K562 (cell line): ENCODE results near the gene FAM120B. TPM values are rescaled to one million over a fixed set of nuclear protein-coding genes. Genes with fewer than 3 reads are reported as not detected.

Experiments used
- CHD7 ChIP-seq: fragments of 200-600 bp; sonication (generic); IDR thresholded peaks from one replicate; pipeline ENCODE4 v1.6.1; 2012; ENCODE audit warnings: mild to moderate bottlenecking, low read depth, low read length, inconsistent platforms
- HDAC8 ChIP-seq: fragments of 450-650 bp; IDR thresholded peaks from 2 replicates; pipeline ENCODE4 v1.6.1; 2016; ENCODE audit warnings: mild to moderate bottlenecking, missing genetic modification characterization, moderate library complexity, missing compliant biosample characterization
- IRF2 ChIP-seq: sonication (generic); formaldehyde crosslinking; IDR thresholded peaks from 2 replicates; pipeline ENCODE4 v1.8.1; 2022; ENCODE audit warnings: mild to moderate bottlenecking, missing genetic modification reagents
- MLLT1 ChIP-seq, 2 experiments: fragments of 450-650 bp; IDR thresholded peaks; 2 replicates each; pipeline ENCODE4 v1.6.1; 2016
- MTF1 ChIP-seq: fragments of 250-450 bp; sonication (Bioruptor Pico); IDR thresholded peaks from 2 replicates; pipeline ENCODE4 v1.9.0; 2021; ENCODE audit warnings: moderate library complexity, mild to moderate bottlenecking, inconsistent platforms, borderline replicate concordance
- NR3C1 ChIP-seq: sonication (generic); formaldehyde crosslinking; IDR thresholded peaks from 2 replicates; pipeline ENCODE4 v1.8.1; 2022; ENCODE audit warnings: missing genetic modification reagents
- PCBP2 ChIP-seq: fragments of 200-400 bp; formaldehyde crosslinking; IDR thresholded peaks from 2 replicates; pipeline ENCODE4 v1.6.1; 2018; ENCODE audit warnings: low read length, low read depth, mild to moderate bottlenecking, moderate library complexity; ENCODE audit not compliant: poor library complexity, severe bottlenecking
- PHF20 ChIP-seq: fragments of 450-650 bp; IDR thresholded peaks from 2 replicates; pipeline ENCODE4 v1.6.1; 2018; ENCODE audit not compliant: partially characterized antibody
- PHTF2 ChIP-seq: fragments of 250-450 bp; sonication (Bioruptor Pico); IDR thresholded peaks from 2 replicates; pipeline ENCODE4 v1.5.0; 2021; ENCODE audit warnings: mild to moderate bottlenecking
- ZNF140 ChIP-seq: fragments of 250-450 bp; sonication (Bioruptor Pico); IDR thresholded peaks from 2 replicates; pipeline ENCODE4 v1.8.0; 2021; ENCODE audit warnings: moderate library complexity, mild to moderate bottlenecking, inconsistent platforms
- ZNF212 ChIP-seq: fragments of 450-650 bp; formaldehyde crosslinking; IDR thresholded peaks from 2 replicates; pipeline ENCODE4 v1.4.0; 2020; ENCODE audit warnings: mild to moderate bottlenecking
- polyA plus RNA-seq, 8 experiments: library from polyadenylated mRNA; depleted of rRNA in 4 of 8; stranded (reverse) in 5 of 8; unstranded in 3 of 8; fragments of >200 nt; fragmentation: Nextera tagmentation in 2 of 8; fragmentation: Illumina TruSeq in 1 of 8; extraction: Ambion mirVana in 2 of 8; extraction: Trizol in 1 of 8; gene quantifications; 2 replicates each; pipeline versions ENCODE4 v1.2.1 to v1.2.3, GENCODE V29; 2011 to 2014; ENCODE audit warnings: inconsistent platforms in 1 of 8, missing spikeins in 1 of 8
- total RNA-seq, 7 experiments: library from RNA; depleted of rRNA in 6 of 7; stranded (reverse); fragments of >200 nt in 6 of 7; fragmentation: Illumina TruSeq in 2 of 7; extraction: Trizol in 2 of 7; gene quantifications; 2 replicates each; pipeline versions ENCODE4 v1.2.1 to v1.2.3, GENCODE V29; 2011 to 2021; ENCODE audit warnings: low replicate concordance in 1 of 7
- TF ChIP-seq, protein P1 (sequence below): sonication (generic); formaldehyde crosslinking; IDR thresholded peaks from 2 replicates; pipeline ENCODE4 v1.8.0; 2022; ENCODE audit warnings: mild to moderate bottlenecking, missing genetic modification reagents, borderline replicate concordance

The FAM120B gene
- total and polyA plus RNA-seq, 9 of the 15 experiments (the other 6 are each of a cell fraction or from before 2014, with no cell fraction given) = 3.5 to 22.6 (median 14.7) TPM

DNA sequence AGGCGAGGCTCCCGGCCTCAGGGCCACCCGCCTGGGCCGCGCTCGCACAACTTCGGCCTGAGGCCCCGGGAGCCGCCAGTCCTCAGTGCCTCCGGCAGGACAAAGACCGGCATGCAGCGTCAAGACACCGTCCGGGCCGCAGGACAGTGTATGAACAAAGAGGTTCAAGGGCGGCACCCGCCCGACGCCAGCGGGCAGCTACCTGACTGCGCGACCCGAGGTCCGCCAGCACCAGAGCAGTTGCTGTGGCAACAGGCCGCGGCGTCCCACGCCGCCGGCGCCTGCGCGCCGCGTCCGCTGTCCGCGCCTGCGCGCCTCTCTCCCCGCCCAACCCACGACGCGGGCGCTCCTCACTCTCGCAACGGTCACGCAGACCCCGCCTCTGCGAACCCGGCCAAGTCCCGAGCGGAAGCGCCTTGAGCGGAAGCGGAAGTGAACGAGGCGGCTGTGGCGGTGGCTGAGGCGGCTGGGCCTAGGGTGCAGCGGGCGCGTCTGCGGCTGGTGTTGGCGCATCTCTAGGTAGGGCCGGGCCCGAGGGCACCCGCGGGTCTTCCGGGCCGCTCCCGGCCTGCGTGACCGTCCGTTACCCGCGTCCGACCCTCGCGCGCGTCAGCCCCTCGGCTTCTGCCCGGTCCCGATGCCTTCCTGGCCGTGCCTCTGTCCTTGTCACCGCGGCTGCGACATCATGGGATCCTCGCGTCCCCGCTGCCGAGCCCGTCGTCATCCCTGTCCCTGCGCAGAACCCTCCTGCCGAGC lies at the start of gene FAM120B (continued):
- TF ChIP-seq CHD7 (no peak), MTF1 (CRISPR knock-in tag) (no peak), PCBP2 (no peak), NR3C1 (CRISPR knock-in tag) (no peak), PHTF2 (CRISPR knock-in tag) (no peak), MLLT1 (IDR thresholded peaks at IDR 0.05) (peak in 1 of 2 experiments; percentile 42; a peak in 1 of 4 replicates), PHF20 (peak; percentile 99), ZNF212 (CRISPR knock-in tag) (no peak), ZNF140 (CRISPR knock-in tag) (no peak), IRF2 (CRISPR knock-in tag) (no peak), HDAC8 (tag) (0 out of 2 replicates have a peak, but pooled peaks have one; percentile 26)
- TF ChIP-seq, protein P1, sequence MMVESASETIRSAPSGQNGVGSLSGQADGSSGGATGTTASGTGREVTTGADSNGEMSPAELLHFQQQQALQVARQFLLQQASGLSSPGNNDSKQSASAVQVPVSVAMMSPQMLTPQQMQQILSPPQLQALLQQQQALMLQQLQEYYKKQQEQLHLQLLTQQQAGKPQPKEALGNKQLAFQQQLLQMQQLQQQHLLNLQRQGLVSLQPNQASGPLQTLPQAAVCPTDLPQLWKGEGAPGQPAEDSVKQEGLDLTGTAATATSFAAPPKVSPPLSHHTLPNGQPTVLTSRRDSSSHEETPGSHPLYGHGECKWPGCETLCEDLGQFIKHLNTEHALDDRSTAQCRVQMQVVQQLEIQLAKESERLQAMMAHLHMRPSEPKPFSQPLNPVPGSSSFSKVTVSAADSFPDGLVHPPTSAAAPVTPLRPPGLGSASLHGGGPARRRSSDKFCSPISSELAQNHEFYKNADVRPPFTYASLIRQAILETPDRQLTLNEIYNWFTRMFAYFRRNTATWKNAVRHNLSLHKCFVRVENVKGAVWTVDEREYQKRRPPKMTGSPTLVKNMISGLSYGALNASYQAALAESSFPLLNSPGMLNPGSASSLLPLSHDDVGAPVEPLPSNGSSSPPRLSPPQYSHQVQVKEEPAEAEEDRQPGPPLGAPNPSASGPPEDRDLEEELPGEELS (CRISPR knock-in tag) = peak; percentile 42; the same call in 1 of the 2 replicates
